ENCODE measurements around the gene TIMM44.

The TIMM44 gene

GRCh38 chr19:7943444-7944176, at the start of gene TIMM44:
TSS of gene TIMM44 (minus strand) at chr19:7943666. CDS start at chr19:7943651, 15 bp downstream.
- DNase-seq = peak; percentile 99

GRCh38 chr19:7992575-7992974, 49.1 kb upstream of the TIMM44 start:
- no peak for DNase-seq

GRCh38 chr19:7989071-7989575, 45.7 kb upstream of the TIMM44 start:
- no peak for DNase-seq

GRCh38 chr19:7988307-7988706, 44.8 kb upstream of the TIMM44 start:
- no peak for DNase-seq

GRCh38 chr19:7987114-7987768, 43.8 kb upstream of the TIMM44 start:
- no peak for DNase-seq

GRCh38 chr19:7986321-7987113, 43.1 kb upstream of the TIMM44 start:
- DNase-seq = no peak

- DNase-seq = no peak
Observed at GRCh38 chr19:7985481-7985911, 42.0 kb upstream of the TIMM44 start.

- DNase-seq = no peak
Observed at GRCh38 chr19:7983995-7984837, 40.8 kb upstream of the TIMM44 start.

GRCh38 chr19:7983286-7983950, 40.0 kb upstream of the TIMM44 start:
- DNase-seq = no peak

GRCh38 chr19:7982651-7983099, 39.2 kb upstream of the TIMM44 start:
- DNase-seq = no peak

- no peak for DNase-seq
Observed at GRCh38 chr19:7982103-7982502, 38.6 kb upstream of the TIMM44 start.

- no peak for DNase-seq
Observed at GRCh38 chr19:7981661-7982060, 38.2 kb upstream of the TIMM44 start.

GRCh38 chr19:7981199-7981598, 37.7 kb upstream of the TIMM44 start:
- DNase-seq = no peak

- DNase-seq = no peak
Observed at GRCh38 chr19:7980635-7981121, 37.2 kb upstream of the TIMM44 start.

- DNase-seq = no peak
Observed at GRCh38 chr19:7980168-7980567, 36.7 kb upstream of the TIMM44 start.

- no peak for DNase-seq
Observed at GRCh38 chr19:7979559-7979958, 36.1 kb upstream of the TIMM44 start.

- no peak for DNase-seq
Observed at GRCh38 chr19:7979011-7979410, 35.5 kb upstream of the TIMM44 start.

GRCh38 chr19:7978179-7978825, 34.8 kb upstream of the TIMM44 start:
- no peak for DNase-seq

- DNase-seq = no peak
Observed at GRCh38 chr19:7977723-7978040, 34.2 kb upstream of the TIMM44 start.

GRCh38 chr19:7977021-7977722, 33.7 kb upstream of the TIMM44 start:
- DNase-seq = no peak

- no peak for DNase-seq
Observed at GRCh38 chr19:7976461-7976860, 33.0 kb upstream of the TIMM44 start.
